Measurements from ENCODE around the gene TP53.
A peak's percentile ranks its signal among the peaks of the same experiment; 100 is the strongest.

Gene TP53

DNA sequence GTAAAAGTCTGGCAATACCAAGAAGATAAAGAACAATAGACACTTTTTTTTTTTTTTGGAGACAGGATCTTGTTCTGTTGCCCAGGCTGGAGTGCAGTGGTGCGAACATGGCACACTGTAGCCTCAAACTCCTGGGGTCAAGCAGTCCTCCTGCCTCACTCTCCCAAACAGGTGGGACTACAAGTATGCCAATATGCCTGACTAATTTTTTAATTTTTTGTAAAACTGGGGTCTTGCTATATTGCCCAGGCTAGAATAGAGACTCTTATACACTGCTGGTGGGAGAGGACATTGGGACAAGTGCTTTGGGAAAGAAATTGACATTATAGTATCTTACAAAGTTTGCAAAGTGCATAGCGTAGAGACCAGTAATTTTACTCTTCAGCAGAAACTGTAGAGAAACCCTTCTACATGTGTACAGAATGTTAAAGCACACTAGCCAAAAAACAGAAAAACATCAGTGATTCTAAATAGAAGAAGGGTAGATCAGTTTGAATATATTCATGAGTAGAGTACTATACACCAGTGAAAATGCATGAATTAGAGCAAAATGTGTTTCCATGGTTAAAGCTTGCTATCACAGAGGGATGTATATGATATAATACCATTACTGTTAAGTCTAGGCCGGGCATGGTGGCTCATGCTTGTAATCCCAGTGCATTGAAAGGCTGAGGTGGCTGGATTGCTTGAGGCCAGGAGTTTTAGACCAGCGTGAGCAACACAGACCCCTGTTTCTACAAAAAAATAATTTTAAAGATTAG, 10.7 kb upstream of the TP53 start:
- no peak for DNase-seq (ENCODE audit: insufficient read length, low spot score)
- TF ChIP-seq, protein P1, sequence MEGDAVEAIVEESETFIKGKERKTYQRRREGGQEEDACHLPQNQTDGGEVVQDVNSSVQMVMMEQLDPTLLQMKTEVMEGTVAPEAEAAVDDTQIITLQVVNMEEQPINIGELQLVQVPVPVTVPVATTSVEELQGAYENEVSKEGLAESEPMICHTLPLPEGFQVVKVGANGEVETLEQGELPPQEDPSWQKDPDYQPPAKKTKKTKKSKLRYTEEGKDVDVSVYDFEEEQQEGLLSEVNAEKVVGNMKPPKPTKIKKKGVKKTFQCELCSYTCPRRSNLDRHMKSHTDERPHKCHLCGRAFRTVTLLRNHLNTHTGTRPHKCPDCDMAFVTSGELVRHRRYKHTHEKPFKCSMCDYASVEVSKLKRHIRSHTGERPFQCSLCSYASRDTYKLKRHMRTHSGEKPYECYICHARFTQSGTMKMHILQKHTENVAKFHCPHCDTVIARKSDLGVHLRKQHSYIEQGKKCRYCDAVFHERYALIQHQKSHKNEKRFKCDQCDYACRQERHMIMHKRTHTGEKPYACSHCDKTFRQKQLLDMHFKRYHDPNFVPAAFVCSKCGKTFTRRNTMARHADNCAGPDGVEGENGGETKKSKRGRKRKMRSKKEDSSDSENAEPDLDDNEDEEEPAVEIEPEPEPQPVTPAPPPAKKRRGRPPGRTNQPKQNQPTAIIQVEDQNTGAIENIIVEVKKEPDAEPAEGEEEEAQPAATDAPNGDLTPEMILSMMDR (IDR thresholded peaks at IDR 0.05; ENCODE audit: insufficient read depth, missing control alignments): no peak
- FAIRE-seq: no peak

DNA sequence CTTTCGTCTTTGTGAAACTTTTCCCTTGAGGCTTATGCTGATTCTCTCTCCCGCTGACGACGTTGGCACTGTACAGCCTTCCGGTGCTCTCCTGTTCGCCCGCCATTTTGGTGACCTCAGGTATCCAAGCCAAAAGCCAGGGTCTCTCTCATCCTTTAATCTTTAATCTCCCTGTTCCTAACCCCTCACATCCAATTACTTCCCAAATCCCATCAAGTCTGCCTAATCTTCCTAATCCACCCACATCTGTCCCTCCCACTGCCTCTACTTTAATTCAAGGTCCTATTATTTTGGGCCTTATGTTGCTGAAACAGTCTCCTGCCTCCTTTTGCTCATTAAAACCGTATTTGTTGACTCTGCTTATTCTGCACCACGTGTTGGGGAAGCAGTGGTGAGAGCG, 8.3 kb upstream of the TP53 start:
- TF ChIP-seq, protein P1 (IDR thresholded peaks at IDR 0.05; ENCODE audit: insufficient read depth, missing control alignments): no peak
- FAIRE-seq: peak; percentile 96
- DNase-seq (ENCODE audit: insufficient read length, low spot score): peak; percentile 72

DNA sequence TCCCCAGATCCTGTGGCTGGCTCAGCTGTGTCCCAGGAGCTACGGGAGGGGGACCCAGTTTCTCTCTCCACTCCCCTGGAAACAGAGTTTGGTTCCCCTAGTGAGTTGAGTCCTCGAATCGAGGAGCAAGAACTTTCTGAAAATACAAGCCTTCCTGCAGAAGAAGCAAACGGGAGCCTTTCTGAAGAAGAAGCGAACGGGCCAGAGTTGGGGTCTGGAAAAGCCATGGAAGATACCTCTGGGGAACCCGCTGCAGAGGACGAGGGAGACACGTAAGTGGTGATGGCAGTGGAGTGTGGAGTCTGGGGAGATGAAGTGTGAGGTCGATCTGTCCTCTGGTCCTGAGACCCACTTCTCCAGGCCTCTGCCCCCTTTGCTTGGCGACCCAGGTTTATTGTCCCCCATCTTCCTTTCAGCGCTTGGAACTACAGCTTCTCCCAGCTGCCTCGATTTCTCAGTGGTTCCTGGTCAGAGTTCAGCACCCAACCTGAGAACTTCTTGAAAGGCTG, 1.6 kb upstream of the TP53 start:
- TF ChIP-seq, protein P1 (IDR thresholded peaks at IDR 0.05; ENCODE audit: insufficient read depth, missing control alignments): no peak
- FAIRE-seq: no peak
- DNase-seq (ENCODE audit: insufficient read length, low spot score): no peak

DNA sequence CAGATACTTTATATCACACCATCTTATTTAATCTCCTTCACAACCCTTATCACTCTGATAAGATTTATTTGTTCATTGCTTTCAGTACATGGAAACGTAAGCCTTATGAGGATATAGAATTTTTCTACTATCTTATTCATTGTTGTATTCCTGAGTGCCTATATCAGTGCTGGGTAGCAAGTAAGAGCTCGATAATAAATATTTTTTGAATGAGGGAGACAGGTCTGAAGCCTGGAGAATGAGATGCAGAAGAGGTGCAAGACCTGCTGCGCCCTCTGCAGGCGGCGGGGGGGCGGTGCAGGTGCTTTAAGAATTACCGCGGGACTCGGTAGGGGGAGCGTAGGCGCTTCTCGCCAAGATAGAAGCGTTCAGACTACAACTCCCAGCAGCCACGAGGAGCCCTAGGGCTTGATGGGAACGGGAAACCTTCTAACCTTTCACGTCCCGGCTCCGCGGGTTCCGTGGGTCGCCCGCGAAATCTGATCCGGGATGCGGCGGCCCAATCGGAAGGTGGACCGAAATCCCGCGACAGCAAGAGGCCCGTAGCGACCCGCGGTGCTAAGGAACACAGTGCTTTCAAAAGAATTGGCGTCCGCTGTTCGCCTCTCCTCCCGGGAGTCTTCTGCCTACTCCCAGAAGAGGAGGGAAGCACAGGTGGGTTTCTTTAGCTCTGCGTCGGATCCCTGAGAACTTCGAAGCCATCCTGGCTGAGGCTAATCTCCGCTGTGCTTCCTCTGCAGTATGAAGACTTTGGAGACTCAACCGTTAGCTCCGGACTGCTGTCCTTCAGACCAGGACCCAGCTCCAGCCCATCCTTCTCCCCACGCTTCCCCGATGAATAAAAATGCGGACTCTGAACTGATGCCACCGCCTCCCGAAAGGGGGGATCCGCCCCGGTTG, 868 bp upstream of the TP53 start, which contains the start of gene WRAP53:
Gene WRAP53 (plus strand): TSS at position 570 of the 900 bp plus-strand sequence. CDS start 172 bp downstream, at position 742.
- TF ChIP-seq, protein P1 (IDR thresholded peaks at IDR 0.05; ENCODE audit: insufficient read depth, missing control alignments): peak; percentile 73
- no peak for FAIRE-seq
- DNase-seq (ENCODE audit: insufficient read length, low spot score): peak; percentile 61

DNA sequence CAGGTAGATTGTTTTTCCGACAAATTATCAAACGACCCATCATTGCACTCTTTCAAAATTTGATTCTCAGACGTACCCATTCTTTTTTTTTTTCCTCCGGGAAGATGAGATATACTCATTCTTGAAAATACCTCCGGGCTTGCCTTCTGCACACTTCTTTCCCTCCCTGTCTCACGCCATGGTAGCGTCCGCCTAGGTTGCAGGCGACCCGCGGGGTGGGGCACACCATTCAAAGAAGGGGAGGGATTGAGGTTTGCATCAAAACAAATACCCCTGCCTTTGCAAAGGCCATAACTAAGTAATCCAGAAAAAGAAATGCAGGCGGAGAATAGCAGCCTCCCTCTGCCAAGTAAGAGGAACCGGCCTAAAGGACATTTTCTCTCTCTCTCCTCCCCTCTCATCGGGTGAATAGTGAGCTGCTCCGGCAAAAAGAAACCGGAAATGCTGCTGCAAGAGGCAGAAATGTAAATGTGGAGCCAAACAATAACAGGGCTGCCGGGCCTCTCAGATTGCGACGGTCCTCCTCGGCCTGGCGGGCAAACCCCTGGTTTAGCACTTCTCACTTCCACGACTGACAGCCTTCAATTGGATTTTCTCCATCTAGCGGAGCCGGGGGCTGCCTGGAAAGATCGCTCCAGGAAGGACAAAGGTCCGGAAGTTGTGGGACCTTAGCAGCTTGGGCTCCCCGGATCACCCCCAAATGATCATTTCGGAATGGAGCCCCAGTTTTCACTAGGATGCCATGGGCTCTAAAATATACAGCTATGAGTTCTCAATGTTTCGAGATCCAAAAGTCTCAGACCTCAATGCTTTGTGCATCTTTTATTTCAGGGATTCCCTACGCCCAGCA, 843 bp downstream of the TP53 start:
- TF ChIP-seq, protein P1 (IDR thresholded peaks at IDR 0.05; ENCODE audit: insufficient read depth, missing control alignments): no peak
- DNase-seq (ENCODE audit: insufficient read length, low spot score) (no peak), FAIRE-seq (no peak)

DNA sequence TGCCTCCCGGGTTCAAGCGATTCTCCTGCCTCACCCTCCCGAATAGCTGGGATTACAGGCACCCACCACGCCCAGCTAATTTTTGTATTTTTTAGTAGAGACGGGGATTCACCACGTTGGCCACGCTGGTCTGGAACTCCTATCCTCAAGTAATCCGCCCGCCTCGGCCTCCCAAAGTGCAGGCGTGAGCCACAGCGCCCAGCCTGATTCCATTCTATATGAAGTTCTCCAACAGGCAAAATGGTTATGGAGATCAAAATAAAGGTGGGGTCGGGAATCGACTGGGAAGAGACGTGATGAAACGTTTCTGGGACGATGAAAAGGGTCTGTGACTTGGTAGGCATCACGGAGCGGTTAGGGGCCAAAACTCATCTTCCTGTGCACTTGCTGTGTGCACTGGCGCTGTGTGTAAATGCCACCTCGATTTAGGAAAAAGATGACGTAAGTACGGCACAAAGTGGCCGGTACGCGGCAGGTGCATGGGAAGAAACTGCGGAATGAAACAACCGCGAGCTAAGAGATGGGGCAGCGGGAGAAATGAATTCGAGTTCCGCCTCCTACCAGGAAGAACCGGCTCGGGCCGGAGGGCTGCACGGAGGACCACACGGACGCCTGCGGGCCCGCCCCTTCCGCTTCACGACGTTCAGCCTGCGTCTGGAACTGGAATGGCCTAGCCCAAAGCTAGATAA, 1.6 kb downstream of the TP53 start:
- FAIRE-seq: no peak
- peak; percentile 68 for DNase-seq (ENCODE audit: insufficient read length, low spot score)
- TF ChIP-seq, protein P1 (IDR thresholded peaks at IDR 0.05; ENCODE audit: insufficient read depth, missing control alignments): no peak

Measured in D721Med (cell line).